Stimulated activated CD4-positive, alpha-beta T cell treated with anti-CD3 and anti-CD28 coated beads, Interleukin-2, amount 100 ng/mL, for 48 hours (primary cell): ENCODE measurements around the gene TATDN3.
"Not testable (repeated sequence)": the region's sequence is repeated elsewhere in the genome, so short reads cannot be mapped to it uniquely, and the experiment has no call there.

Experiments used
- DNase-seq, 2 donors: peaks; one replicate each; pipeline ENCODE4 v3.0.0-alpha.2; 2020

The TATDN3 gene

GRCh38 chr1:212833211-212834207 lies 41.8 kb downstream of the TATDN3 start:
- not testable (repeated sequence) for DNase-seq

- no peak for DNase-seq
Measured at GRCh38 chr1:212838145-212838544, 46.5 kb downstream of the TATDN3 start.

GRCh38 chr1:212844521-212844920 lies 52.8 kb downstream of the TATDN3 start:
- not testable (repeated sequence) for DNase-seq

- no peak for DNase-seq
Measured at GRCh38 chr1:212847549-212847948, 55.9 kb downstream of the TATDN3 start, which contains the start of gene SPATA45. Gene SPATA45, minus strand, starts transcription at chr1:212847649. Its CDS starts 11,500 bp downstream, at chr1:212836149.

GRCh38 chr1:212852105-212852688 lies 60.5 kb downstream of the TATDN3 start:
- no peak for DNase-seq

GRCh38 chr1:212853658-212854057 lies 62.0 kb downstream of the TATDN3 start:
- DNase-seq = no peak

GRCh38 chr1:212856755-212857154 lies 65.1 kb downstream of the TATDN3 start:
- no peak for DNase-seq

GRCh38 chr1:212857992-212858460 lies 66.3 kb downstream of the TATDN3 start, which contains the start of gene FLVCR1:
Gene FLVCR1, plus strand, starts transcription at chr1:212858275. Its CDS starts 178 bp downstream, at chr1:212858453.
- DNase-seq = peak; percentile 89 to 91

GRCh38 chr1:212858461-212859265 lies 67.0 kb downstream of the TATDN3 start:
- peak in 1 of 2 donors; percentile 6 for DNase-seq

GRCh38 chr1:212860713-212861581 lies 69.3 kb downstream of the TATDN3 start:
- no peak for DNase-seq

- no peak for DNase-seq
Measured at GRCh38 chr1:212862111-212862690, 70.5 kb downstream of the TATDN3 start.

GRCh38 chr1:212863345-212863744 lies 71.7 kb downstream of the TATDN3 start:
- DNase-seq = not testable (repeated sequence)

- no peak for DNase-seq
Measured at GRCh38 chr1:212864201-212864600, 72.5 kb downstream of the TATDN3 start.
